Activated naive CD4-positive, alpha-beta T cell treated with anti-CD3 and anti-CD28 coated beads, Interleukin-2, amount 50 U/mL, for 16 hours (primary cell): Measurements from ENCODE around the gene ZNF750.

ENCODE experiments used
- DNase-seq: peaks from one replicate; pipeline ENCODE4 v3.0.0-alpha.2; 2020

ZNF750 gene

DNA sequence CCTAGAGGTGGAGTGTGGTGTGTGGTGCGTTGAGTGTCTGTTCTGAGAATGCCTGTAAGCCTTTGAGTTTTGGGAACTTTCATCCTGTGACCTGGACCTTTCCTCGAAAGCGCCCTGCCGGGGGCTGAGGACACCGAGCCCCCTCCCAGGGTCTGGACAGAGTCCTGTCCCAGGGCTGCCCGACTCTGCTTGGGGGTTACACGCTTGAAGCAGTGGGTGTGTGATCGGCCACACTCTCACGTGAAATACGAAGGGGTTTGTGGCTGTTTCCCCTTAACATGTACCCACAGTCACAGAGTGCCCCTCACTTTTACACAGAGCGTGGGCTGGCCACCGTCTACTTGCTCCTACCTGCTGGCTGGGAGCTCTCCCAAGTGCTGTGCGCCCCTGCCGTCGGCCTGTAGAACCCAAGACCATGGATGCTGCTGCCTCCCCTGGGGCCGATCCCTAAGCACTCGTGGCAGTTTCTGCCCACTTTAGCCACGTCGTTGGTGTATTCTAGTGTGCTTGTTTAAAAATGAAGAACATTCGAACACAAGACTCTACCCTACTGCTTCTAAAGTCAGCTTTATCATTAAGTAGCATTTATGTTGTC lies 6.8 kb downstream of the ZNF750 start:
- no peak for DNase-seq

DNA sequence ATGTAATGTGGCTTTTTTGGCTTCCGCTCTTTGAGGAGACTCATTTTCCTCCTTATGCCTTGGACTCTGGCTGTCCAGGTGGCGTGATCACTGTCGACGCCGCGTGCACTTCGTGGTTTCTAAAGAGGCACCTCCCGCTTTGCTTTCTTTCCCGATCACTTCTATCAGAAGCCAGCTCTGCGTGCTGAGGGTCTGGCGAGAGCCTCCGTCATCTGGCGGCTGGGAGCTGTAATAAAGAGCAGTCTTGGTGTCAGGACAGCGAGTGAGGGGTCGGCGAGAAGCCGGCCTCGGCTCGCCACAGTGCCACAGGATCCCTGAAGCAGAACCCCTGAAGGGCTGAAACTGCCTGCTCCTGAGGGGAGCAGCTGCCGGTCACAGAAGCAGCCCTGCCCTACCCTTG lies 7.4 kb downstream of the ZNF750 start:
- no peak for DNase-seq

DNA sequence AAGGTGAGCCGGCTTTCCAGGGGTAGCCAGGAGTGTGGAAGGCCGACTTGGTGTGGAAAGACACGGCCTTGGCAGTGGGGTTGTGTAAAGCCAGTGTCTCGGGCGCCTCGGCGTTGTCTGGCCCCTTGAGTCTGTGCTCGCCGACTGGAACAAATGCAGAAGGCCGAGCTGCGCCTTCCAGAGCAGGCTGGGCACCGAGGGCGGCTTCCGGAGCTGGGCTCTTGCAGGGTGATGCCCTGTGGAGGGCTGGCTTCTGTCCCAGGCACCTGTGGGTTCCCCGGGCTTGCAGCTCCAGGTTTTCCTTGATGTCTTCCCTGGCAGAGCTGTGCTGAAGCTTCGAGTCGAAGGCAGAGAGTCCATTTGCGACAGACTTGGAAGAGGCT lies 8.0 kb downstream of the ZNF750 start:
- DNase-seq = no peak

DNA sequence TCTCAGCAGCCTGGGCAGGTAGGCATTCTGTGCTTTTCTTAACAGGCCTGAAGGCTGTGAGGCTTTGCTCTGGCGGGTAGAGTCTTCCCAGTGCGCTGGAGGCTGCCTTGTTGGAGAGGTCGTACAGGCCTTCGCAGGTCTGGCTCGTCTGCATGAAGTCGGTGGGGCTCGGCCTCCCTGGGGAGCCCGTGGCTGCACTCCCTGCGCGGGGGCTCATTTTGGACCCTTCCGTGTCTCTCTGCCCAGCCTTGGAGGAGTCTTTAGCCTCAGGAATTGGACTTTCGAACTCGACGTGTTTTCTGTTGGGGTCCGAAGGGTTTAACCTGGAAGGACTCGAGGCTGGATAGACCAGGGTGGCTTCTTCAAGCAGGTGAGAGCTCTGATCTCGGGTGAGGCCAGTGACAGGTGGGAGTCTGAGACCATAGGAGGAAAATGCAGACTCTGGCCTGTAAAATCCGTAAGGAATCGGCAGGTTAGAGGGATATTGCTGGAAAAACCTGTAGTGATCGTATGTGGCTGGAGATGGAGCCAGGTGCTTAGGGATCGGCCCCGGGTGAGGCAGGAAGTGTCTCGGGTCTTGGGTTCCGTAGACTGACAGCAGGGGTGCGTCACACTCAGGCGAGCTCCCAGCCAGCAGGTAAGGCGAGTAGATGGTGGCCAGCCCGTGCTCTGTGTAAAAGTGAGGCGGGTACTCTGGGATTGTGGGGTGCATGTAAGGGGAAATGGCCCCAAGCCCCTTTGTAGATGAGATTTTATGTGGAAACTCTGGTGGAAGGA lies 8.6 kb downstream of the ZNF750 start:
- DNase-seq = no peak

DNA sequence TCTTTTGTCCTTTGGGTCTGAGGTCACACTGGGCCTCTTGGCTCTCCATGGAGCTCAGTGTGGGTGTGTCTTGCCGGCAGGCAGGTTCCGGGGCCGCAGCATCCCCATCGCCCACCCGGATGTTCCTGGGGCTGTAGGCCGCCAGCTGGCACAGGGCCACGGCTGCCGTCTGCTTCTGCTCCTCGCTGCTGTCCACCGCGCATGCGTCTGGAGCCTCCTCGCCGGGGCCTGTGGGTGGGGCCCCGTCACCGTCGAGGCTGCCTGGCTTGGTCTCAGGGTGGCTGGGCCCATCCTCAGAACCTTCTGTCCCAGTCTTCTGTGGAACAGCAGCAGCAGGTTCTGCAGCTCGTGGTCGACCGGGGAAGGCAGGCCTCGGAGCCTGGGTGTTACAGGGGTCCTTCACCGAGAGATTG lies 9.6 kb downstream of the ZNF750 start:
- no peak for DNase-seq

DNA sequence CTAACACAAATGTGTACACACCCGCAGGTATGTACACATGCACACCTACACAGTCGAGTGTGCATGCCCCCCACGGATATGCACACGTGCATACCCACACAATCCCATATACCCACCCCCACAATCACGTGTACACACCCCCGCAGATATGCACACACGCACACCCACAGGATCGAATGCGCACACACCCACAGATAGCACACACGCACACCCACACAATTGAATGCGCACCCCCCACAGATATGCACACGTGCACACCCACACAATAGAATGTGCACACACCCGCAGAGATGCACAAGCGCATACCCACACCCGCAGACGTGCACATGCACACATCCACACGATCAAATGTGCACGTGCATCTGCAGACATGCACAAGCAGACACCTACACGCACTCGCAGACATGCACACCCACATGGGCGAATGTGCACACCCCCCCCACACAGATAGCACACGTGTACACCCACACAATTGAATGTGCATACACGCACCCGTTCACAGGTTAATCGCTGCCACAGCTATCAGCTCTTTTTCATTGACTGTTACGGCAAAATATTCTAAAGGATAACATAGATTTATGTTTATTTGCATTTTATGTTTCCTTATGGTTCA lies 10.8 kb downstream of the ZNF750 start:
- no peak for DNase-seq

DNA sequence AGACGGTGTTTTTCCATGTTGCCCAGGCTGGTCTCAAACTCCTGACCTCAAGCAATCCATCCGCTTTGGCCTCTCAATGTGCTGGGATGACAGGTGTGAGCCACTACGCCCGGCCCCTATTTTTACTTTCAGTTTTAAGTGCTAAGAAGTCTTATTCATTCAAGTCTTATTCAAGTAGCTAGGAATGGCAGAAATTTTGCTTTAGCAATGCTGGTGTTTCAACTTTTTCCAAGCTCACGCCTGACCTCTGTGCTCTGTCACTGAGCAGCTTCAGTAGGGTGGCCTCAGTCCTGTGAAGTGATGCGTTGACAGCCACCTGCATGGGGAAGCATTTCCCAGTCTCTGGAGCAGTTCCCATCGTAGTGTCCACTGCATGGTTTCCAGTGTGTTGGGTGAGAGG lies 12.9 kb downstream of the ZNF750 start:
- no peak for DNase-seq

DNA sequence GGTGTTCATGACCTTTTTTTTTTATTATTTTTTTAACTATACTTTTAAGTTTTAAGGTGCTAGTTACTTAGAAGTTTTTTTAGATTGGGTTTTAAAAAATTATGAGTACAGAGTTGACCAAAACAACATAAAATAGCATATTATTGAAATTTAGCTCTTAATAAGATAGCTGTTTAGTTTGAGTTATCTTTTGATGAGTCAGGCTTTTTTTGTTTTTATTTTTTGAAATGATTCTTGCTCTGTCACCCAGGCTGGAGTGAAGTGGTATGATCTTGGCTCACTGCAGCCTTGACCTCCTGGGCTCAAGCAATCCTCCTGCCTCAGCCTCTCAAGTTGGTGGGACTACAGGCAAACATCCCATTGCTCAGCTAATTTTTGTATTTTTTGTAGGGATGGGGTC lies 13.6 kb downstream of the ZNF750 start:
- no peak for DNase-seq

DNA sequence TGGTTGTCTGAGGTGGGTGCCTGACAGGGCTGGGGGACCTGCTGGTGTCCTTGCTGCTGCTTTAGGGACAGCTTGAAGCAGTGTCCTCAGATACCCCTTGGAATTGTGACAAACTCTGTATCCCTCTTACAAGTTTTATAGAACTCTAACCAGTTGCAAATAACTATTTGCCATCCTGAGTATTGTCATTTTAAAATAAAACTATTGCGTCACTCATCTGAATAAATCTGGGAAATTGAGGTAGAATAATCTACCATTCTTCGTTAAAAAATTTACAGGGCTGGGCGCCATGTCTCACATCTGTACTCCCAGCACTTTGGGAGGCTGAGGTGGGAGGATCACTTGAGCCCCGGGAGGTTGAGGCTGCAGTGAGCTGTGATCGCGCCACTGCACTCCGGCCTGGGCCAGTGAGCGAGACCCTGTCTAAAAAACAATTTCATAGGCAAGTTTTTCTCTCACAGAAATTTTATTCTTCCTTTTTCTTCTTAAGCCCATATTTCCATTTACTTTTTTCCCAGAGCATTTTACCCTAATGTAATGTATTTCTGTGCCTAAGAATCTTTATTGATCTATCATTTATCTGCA lies 14.2 kb downstream of the ZNF750 start:
- no peak for DNase-seq

DNA sequence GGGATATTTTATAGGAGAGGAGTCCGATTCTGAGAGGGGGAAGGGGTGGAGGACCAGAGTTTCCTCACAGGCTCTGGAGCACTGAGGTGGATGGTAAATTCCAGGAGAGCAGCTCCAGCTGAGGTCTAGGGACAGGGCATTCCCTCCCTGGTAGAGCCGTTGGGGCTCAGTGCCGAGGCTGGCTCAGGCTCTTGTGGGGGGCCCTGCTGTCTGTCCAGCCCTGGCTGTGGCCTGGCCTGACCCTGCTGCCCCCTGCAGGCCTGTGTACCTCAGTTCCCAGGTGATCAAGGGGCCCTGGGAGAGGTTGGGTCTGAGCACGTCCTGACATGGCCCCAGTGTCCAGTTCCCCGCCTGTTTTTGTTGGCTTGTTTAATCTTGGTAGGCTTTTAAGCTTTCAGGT lies 16.8 kb downstream of the ZNF750 start:
- no peak for DNase-seq

DNA sequence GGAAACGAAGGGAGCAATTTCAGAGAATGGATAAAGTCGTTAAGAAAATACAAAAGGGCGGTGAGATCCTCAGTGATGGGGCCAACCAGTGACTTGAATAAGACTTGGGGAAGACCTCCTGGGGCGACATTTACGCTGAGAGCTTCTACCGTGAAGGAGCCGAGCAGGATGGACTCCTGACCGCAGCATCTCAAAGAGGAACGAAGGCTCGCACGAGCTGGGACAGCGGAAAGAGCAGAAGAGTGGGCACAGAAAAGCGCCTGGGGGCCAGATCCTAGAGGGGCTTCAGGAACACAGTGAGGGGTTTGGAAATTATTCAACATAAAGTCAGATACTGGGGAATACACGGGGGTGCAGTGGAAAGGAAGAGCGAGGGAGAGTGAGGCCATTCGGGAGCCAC lies 17.5 kb downstream of the ZNF750 start:
- no peak for DNase-seq

DNA sequence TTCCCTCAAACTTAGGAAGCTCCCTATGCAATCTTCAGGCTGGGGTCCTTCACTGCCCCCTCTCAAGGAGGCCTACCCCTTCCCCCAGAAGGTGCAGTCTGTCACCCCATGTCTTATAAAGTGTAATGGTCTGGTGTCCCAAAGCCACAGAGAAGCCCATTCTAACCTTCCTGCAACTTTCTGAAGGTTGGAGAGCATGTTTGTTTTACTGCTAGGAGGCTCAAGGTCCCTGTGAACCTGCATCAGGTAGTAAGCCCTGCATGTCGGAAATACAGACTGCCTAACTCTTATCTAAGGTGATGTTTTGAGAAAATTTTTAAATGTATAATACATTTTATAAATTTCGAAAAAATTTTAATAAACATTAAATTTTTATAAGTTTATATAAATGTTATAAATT lies 18.3 kb downstream of the ZNF750 start:
- no peak for DNase-seq

DNA sequence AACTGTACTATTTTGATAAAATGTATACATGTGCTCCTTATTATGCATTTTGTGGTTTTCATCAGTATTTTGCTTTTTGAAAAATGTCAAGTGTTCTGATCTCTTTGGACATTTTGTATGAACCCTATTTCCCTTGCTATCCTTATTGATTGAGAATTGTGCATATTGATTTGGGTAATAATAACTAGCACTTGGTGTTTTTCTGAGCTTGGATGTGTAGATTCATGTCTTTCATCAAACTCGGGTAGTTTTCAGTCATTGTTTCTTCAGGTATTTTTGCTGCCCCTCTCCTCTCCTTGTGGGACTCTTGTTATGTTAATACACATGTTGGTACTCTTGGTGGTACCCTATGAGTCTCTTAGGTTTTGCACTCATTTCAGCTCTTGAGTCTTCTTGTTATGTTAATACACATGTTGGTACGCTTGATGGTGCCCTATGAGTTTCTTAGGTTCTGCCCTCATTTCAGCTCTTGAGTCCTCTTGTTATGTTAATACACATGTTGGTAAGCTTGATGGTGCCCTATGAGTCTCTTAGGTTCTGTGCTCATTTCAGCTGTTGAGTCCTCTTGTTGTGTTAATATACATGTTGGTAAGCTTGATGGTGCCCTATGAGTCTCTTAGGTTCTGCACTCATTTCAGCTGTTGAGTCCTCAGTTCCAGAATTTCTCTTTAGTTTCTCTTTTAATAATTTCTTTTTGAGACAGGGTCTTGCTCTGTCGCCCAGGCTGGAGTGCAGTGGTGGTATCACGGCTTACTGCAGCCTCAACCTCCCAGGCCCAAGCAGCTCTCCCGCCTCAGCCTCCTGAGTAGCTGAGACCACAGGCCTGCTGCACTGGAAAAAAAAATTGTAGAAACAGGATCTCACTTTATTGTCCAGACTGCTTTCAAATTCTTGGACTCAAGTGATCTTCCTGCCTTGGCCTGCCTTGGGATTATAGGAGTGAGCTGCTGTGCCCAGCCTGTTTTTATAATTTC lies 19.3 kb downstream of the ZNF750 start:
- DNase-seq = no peak

DNA sequence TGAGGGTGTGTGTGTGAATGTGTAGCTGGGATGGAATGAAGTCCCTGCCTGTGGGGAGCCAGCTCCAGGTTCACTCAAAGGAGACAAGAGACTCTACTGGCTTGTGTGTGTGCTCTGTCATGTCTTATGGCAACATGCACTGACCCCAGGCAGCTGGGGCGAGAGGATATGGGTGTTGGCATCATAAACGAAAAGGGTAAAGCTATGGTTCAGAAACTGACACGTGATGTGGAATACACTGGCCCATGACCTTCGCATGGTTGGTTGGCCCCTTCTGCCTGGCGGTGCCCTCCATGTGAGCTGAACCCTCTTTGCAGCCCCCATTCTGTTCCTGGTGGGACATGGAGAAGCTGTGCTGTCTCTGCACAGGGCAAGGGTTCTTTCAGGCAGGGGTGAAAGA lies 21.9 kb downstream of the ZNF750 start:
- no peak for DNase-seq

DNA sequence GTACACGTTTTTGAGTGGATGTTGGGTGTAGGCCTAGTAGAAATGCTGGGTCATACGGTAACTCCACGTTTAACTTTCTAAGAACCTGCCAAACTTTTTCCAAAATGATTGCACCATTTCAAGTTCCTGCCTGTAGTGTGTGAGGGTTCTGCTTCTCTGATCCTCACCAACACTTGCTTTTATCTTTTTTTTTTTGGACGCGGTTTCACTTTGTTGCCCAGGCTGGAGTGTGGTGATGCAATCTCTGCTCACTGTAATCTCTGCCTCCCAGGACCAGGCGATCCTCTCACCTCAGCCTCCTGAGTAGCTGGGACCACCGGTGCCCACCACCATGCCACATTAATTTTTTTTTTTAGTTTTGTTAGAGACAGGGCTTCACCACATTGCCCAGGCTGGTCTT lies 23.5 kb downstream of the ZNF750 start:
- no peak for DNase-seq

DNA sequence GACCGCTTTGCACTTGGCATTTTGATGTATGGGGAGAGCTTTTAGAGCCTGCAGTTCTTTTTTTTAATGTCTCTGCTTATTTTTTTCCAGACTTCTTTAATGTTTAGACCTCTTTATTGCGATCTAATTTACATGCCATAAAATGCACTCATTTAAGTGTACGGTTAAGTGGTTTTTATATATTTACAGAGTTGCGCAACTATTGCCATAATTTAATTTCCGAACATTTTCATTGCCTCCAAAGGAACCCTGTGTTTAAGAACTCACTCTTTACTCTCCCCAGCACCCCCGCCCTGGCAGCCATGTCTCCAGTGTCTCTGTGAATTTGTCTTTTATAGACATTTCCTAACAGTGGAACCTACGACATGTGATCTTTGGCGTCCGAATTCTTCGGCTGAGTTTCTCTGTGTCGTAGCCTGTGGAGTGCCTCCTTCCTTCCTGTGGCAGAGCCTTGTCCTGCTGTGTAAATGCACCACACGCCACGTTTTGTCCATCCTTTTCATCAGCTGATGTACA lies 24.0 kb downstream of the ZNF750 start:
- DNase-seq = no peak

DNA sequence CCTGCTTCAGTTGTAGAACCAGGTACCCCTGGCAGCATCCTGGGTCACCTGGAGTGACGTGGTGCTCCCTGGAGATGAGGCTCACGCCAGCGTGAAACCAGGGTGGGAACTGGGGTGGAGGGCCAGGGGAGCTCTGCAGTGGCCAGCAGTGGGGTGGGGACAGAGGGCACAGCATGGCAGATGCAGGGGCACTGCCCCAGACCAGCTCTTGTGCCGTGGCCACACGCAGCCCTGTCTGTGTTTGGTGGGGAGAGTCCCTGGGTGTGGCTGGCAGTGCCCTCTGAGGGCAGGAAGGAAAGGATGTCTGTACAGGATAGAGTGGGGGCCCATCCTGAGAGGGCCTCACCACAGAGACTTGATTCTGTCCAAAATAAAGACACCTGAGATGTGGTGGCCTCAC lies 24.5 kb downstream of the ZNF750 start:
- no peak for DNase-seq

DNA sequence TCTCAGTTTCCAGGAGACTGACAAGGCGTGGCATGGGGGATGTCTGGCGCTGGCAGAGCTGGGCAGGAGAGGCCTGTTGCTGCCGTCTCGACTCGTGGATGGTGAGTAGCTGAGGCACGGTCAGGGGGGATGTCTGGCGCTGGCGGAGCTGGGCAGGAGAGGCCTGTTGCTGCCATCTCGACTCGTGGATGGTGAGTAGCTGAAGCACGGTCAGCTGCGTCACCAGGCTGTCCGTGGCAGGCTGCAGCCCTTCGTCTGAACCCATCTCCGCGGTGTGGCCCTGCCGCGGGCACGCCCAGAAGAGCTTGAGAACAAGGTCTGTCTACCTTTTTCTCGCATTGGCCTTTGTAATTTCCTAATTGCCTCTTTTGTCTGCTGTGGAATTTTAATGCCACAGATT lies 25.0 kb downstream of the ZNF750 start:
- no peak for DNase-seq

DNA sequence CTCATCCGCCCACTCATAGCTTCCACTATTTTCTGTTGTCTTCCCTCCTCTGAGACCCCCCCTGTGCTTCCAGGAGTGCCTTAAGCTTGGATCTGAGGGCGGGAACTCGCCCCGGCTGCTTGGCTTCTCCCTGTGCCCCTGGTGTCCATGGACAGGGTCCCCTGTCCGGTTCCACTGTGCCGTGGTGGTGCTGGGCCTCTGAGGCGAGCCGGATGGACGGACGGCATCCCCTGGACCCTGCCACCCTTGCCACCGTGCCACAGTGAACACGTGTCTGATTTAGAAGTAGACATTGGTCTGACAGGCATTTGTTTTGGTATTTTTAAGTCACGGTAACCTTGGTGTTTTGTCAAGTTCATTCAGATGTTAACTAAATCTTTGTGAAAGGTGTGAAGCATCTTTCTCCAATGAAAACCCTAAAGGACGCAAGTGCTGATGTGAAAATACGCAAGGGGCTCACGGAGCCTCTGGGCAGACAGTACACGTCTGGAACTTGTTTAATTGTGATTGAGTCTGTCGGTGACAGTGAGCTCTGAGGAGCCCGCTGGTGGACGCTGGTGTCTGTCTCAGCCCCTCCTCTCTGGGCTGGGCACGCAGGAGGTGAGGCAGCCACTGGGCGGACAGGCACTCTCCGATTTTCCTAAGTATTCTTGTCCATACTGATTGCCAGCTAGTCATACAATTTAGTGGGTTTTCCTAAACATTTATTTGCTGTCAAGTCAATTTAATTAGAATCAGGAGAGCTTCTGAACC lies 26.3 kb downstream of the ZNF750 start:
- DNase-seq = no peak

DNA sequence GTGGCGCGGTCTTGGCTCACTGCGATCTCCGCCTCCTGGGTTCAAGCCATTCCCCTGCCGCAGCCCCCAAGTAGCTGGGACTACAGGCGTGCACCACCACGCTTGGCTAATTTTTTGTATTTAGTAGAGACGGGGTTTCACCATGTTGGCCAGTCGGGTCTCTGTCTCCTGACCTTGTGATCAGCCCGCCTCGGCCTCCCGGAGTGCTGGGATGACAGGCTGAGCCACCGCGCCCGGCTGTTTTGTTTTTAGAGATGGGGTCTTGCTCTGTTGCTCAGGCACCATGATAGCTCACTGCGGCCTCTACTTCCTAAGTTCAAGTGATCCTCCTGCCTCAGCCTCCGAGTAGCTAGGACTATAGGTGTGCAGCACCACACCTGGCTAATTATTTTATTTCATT lies 27.2 kb downstream of the ZNF750 start:
- DNase-seq = no peak

DNA sequence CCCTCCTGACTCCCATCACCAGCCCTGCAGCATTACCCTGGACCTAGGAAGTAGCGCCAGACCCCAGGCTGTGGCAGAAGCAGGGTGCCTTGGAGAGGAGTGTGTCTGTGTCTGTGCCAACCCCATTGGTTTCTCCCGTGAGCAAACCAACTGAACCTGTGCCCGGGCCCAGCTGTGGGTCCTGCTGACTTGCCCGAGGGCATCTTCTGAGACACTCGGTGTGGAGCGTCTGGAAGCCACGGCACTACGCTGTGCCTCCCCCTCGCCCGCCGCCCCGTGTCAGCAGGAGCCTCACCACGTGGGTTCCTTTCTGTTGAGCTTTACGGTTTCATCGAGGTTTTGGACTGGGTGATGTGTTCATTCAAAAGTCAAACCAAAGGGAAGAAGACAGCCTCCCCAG lies 27.8 kb downstream of the ZNF750 start:
- DNase-seq = no peak
